K562 (cell line): ENCODE data around the gene CABS1. TPM values are rescaled to one million over a fixed set of nuclear protein-coding genes. Genes with fewer than 3 reads are reported as not detected.

Experiments used
- C11orf30 ChIP-seq: fragments of 450-650 bp; IDR thresholded peaks from 2 replicates; pipeline ENCODE4 v1.6.1; 2016; ENCODE audit warnings: low read depth, mild to moderate bottlenecking
- COPS2 ChIP-seq: fragments of 450-650 bp; conservative IDR thresholded peaks from 2 replicates; pipeline ENCODE4 v1.6.1; 2016; ENCODE audit warnings: mild to moderate bottlenecking, moderate library complexity
- DACH1 ChIP-seq: fragments of 450-650 bp; IDR thresholded peaks from 2 replicates; pipeline ENCODE4 v1.6.1; 2018; ENCODE audit not compliant: partially characterized antibody
- DIDO1 ChIP-seq: fragments of 450-650 bp; IDR thresholded peaks from 2 replicates; pipeline ENCODE4 v1.6.1; 2016; ENCODE audit warnings: low read depth, missing biosample characterization, missing genetic modification characterization
- ELF1 ChIP-seq: fragments of 200-800 bp; sonication (Bioruptor generic); IDR thresholded peaks from 2 replicates; pipeline ENCODE4 v1.6.1; 2016; ENCODE audit warnings: missing genetic modification characterization, missing compliant biosample characterization
- ELK1 ChIP-seq: sonication (generic); formaldehyde crosslinking; IDR thresholded peaks from 2 replicates; pipeline ENCODE4 v1.8.1; 2022; ENCODE audit warnings: missing genetic modification reagents
- HCFC1 ChIP-seq: IDR thresholded peaks from 2 replicates; pipeline ENCODE4 v1.6.1; 2012; ENCODE audit warnings: low read depth, low read length, improper control_type of control experiment
- IRF2 ChIP-seq: sonication (generic); formaldehyde crosslinking; IDR thresholded peaks from 2 replicates; pipeline ENCODE4 v1.8.1; 2022; ENCODE audit warnings: mild to moderate bottlenecking, missing genetic modification reagents
- KHSRP ChIP-seq: fragments of 450-650 bp; IDR thresholded peaks from 2 replicates; pipeline ENCODE4 v1.6.1; 2017
- MAFF ChIP-seq: IDR thresholded peaks from 2 replicates; pipeline ENCODE4 v1.6.1; 2012; ENCODE audit warnings: low read length, improper control_type of control experiment
- MAFG ChIP-seq: fragments of 450-650 bp; conservative IDR thresholded peaks from 2 replicates; pipeline ENCODE4 v1.6.1; 2016; ENCODE audit warnings: missing genetic modification characterization, missing compliant biosample characterization
- MAFK ChIP-seq: IDR thresholded peaks from 2 replicates; pipeline ENCODE4 v1.6.1; 2011; ENCODE audit warnings: low read length, improper control_type of control experiment
- POLR2AphosphoS2 ChIP-seq: IDR thresholded peaks from 2 replicates; pipeline ENCODE4 v1.6.1; 2012; ENCODE audit warnings: low read length, improper control_type of control experiment
- RAD21 ChIP-seq, 2 experiments: fragments of 250-450 bp in 1 of 2; fragments of 450-650 bp in 1 of 2; sonication (Bioruptor Pico) in 1 of 2; formaldehyde crosslinking in 1 of 2; IDR thresholded peaks in 1 of 2; conservative IDR thresholded peaks in 1 of 2; 2 replicates each; pipeline versions ENCODE4 v1.4.0 to v1.8.0; 2020 to 2022; ENCODE audit warnings: mild to moderate bottlenecking in 2 of 2, moderate library complexity in 1 of 2
- TFAM ChIP-seq: fragments of 250-450 bp; sonication (Bioruptor Pico); conservative IDR thresholded peaks from 2 replicates; pipeline ENCODE4 v1.5.0; 2021; ENCODE audit warnings: mild to moderate bottlenecking, moderate library complexity
- ZNF239 ChIP-seq: fragments of 250-450 bp; sonication (Bioruptor Pico); IDR thresholded peaks from 2 replicates; pipeline ENCODE4 v1.4.0; 2020; ENCODE audit warnings: mild to moderate bottlenecking
- ZNF668 ChIP-seq: fragments of 250-450 bp; sonication (Bioruptor Pico); IDR thresholded peaks from 2 replicates; pipeline ENCODE4 v1.8.0; 2022; ENCODE audit warnings: mild to moderate bottlenecking, inconsistent platforms
- polyA plus RNA-seq, 8 experiments: library from polyadenylated mRNA; depleted of rRNA in 4 of 8; stranded (reverse) in 5 of 8; unstranded in 3 of 8; fragments of >200 nt; fragmentation: Nextera tagmentation in 2 of 8; fragmentation: Illumina TruSeq in 1 of 8; extraction: Ambion mirVana in 2 of 8; extraction: Trizol in 1 of 8; gene quantifications; 2 replicates each; pipeline versions ENCODE4 v1.2.1 to v1.2.3, GENCODE V29; 2011 to 2014; ENCODE audit warnings: inconsistent platforms in 1 of 8, missing spikeins in 1 of 8
- total RNA-seq, 7 experiments: library from RNA; depleted of rRNA in 6 of 7; stranded (reverse); fragments of >200 nt in 6 of 7; fragmentation: Illumina TruSeq in 2 of 7; extraction: Trizol in 2 of 7; gene quantifications; 2 replicates each; pipeline versions ENCODE4 v1.2.1 to v1.2.3, GENCODE V29; 2011 to 2021; ENCODE audit warnings: low replicate concordance in 1 of 7
- TF ChIP-seq, protein P1 (sequence below): fragments of 250-450 bp; sonication (Bioruptor Pico); IDR thresholded peaks from 2 replicates; pipeline ENCODE4 v1.4.0; 2020
- TF ChIP-seq, protein P2 (sequence below): sonication (generic); formaldehyde crosslinking; IDR thresholded peaks from 2 replicates; pipeline ENCODE4 v1.8.0; 2022; ENCODE audit warnings: missing genetic modification reagents, mild to moderate bottlenecking, borderline replicate concordance
- TF ChIP-seq, protein P3 (sequence below): fragments of 450-650 bp; IDR thresholded peaks from 2 replicates; pipeline ENCODE4 v1.6.1; 2018; ENCODE audit warnings: mild to moderate bottlenecking, low read depth; ENCODE audit not compliant: partially characterized antibody

The CABS1 gene
- total and polyA plus RNA-seq, 9 of the 15 experiments (the other 6 are each of a cell fraction or from before 2014, with no cell fraction given) = not detected

DNA sequence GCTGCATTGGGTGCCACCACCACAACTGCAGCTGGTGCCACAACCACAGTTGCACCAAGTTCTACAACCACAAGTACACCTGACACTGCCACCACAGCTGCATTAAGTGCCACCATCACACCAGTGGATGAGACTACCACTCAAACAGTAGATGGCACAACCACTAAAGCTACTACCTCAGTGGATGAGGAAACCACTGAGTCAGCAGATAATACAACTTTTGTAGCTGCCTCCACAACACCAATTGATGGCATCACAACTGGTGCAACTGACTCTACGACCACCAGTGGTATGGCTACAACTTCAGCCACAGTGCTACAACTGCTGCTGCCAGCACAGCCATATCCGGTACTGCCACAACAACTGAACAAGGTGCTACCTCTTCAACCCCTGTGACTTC lies 35.1 kb upstream of the CABS1 start (continued):
- TF ChIP-seq, protein P1, sequence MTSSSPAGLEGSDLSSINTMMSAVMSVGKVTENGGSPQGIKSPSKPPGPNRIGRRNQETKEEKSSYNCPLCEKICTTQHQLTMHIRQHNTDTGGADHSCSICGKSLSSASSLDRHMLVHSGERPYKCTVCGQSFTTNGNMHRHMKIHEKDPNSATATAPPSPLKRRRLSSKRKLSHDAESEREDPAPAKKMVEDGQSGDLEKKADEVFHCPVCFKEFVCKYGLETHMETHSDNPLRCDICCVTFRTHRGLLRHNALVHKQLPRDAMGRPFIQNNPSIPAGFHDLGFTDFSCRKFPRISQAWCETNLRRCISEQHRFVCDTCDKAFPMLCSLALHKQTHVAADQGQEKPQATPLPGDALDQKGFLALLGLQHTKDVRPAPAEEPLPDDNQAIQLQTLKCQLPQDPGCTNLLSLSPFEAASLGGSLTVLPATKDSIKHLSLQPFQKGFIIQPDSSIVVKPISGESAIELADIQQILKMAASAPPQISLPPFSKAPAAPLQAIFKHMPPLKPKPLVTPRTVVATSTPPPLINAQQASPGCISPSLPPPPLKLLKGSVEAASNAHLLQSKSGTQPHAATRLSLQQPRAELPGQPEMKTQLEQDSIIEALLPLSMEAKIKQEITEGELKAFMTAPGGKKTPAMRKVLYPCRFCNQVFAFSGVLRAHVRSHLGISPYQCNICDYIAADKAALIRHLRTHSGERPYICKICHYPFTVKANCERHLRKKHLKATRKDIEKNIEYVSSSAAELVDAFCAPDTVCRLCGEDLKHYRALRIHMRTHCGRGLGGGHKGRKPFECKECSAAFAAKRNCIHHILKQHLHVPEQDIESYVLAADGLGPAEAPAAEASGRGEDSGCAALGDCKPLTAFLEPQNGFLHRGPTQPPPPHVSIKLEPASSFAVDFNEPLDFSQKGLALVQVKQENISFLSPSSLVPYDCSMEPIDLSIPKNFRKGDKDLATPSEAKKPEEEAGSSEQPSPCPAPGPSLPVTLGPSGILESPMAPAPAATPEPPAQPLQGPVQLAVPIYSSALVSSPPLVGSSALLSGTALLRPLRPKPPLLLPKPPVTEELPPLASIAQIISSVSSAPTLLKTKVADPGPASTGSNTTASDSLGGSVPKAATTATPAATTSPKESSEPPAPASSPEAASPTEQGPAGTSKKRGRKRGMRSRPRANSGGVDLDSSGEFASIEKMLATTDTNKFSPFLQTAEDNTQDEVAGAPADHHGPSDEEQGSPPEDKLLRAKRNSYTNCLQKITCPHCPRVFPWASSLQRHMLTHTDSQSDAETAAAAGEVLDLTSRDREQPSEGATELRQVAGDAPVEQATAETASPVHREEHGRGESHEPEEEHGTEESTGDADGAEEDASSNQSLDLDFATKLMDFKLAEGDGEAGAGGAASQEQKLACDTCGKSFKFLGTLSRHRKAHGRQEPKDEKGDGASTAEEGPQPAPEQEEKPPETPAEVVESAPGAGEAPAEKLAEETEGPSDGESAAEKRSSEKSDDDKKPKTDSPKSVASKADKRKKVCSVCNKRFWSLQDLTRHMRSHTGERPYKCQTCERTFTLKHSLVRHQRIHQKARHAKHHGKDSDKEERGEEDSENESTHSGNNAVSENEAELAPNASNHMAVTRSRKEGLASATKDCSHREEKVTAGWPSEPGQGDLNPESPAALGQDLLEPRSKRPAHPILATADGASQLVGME = no peak
- TF ChIP-seq, protein P2, sequence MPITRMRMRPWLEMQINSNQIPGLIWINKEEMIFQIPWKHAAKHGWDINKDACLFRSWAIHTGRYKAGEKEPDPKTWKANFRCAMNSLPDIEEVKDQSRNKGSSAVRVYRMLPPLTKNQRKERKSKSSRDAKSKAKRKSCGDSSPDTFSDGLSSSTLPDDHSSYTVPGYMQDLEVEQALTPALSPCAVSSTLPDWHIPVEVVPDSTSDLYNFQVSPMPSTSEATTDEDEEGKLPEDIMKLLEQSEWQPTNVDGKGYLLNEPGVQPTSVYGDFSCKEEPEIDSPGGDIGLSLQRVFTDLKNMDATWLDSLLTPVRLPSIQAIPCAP = no peak
- TF ChIP-seq COPS2 (no peak), KHSRP (no peak), RAD21 (CRISPR knock-in tag; conservative IDR thresholded peaks at IDR 0.05 in 1 of 2, IDR thresholded peaks at IDR 0.05 in 1 of 2) (no peak), POLR2AphosphoS2 (no peak), ZNF668 (CRISPR knock-in tag) (no peak), HCFC1 (no peak), MAFF (peak; percentile 37; the same call in 1 of the 2 replicates), ZNF239 (CRISPR knock-in tag) (no peak), ELK1 (no peak), TFAM (CRISPR knock-in tag) (no peak), C11orf30 (peak; percentile 34; the same call in 1 of the 2 replicates), ELF1 (no peak), MAFG (tag) (peak; percentile 36; the same call in 1 of the 2 replicates), MAFK (peak; percentile 75), DIDO1 (no peak), DACH1 (no peak), IRF2 (CRISPR knock-in tag) (no peak)
- TF ChIP-seq, protein P3, sequence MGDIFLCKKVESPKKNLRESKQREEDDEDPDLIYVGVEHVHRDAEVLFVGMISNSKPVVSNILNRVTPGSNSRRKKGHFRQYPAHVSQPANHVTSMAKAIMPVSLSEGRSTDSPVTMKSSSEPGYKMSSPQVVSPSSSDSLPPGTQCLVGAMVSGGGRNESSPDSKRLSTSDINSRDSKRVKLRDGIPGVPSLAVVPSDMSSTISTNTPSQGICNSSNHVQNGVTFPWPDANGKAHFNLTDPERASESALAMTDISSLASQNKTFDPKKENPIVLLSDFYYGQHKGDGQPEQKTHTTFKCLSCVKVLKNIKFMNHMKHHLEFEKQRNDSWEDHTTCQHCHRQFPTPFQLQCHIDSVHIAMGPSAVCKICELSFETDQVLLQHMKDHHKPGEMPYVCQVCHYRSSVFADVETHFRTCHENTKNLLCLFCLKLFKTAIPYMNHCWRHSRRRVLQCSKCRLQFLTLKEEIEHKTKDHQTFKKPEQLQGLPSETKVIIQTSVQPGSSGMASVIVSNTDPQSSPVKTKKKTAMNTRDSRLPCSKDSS = no peak
